HepG2 (cell line): ENCODE measurements around the gene RINL.

ENCODE experiments used
- ASH2L ChIP-seq: fragments of 300-600, 200-600 bp; sonication (generic); IDR thresholded peaks from 2 replicates; pipeline ENCODE4 v1.7.0; 2017; ENCODE audit warnings: low read depth, mild to moderate bottlenecking, moderate library complexity, mixed read lengths, low read length; ENCODE audit not compliant: insufficient read length
- CREBL2 ChIP-seq: sonication (generic); formaldehyde crosslinking; IDR thresholded peaks from 2 replicates; pipeline ENCODE4 v1.8.1; 2023; ENCODE audit warnings: missing genetic modification reagents, mild to moderate bottlenecking, borderline replicate concordance
- EP300 ChIP-seq, 3 experiments: sonication (generic) in 1 of 3; formaldehyde crosslinking in 1 of 3; IDR thresholded peaks; 2 replicates each; pipeline versions ENCODE4 v1.5.1 to v1.6.1; 2011 to 2020; ENCODE audit warnings: low read depth in 2 of 3, low read length in 2 of 3, borderline replicate concordance in 1 of 3, improper control_type of control experiment in 1 of 3, mild to moderate bottlenecking in 1 of 3, missing genetic modification reagents in 1 of 3, moderate library complexity in 1 of 3
- IRF1 ChIP-seq: sonication (generic); formaldehyde crosslinking; IDR thresholded peaks from 2 replicates; pipeline ENCODE4 v1.4.0; 2020; ENCODE audit warnings: low read depth, mild to moderate bottlenecking, missing genetic modification reagents
- KDM6A ChIP-seq: IDR thresholded peaks from 2 replicates; pipeline ENCODE4 v1.6.1; 2016; ENCODE audit warnings: low read depth
- NR2F2 ChIP-seq: IDR thresholded peaks from 2 replicates; pipeline ENCODE4 v1.6.1; 2012; ENCODE audit warnings: low read depth, inconsistent platforms, borderline replicate concordance
- ZNF513 ChIP-seq: sonication (generic); formaldehyde crosslinking; conservative IDR thresholded peaks from 2 replicates; pipeline ENCODE4 v1.5.0; 2020; ENCODE audit warnings: missing genetic modification reagents

GRCh38 chr19:38883286-38883685 is 5.2 kb upstream of the RINL start:
- TF ChIP-seq KDM6A (CRISPR knock-in tag) (no peak), ASH2L (no peak), IRF1 (no peak), NR2F2 (no peak), EP300 (IDR thresholded peaks at IDR 0.05; ENCODE audit: low read depth in 2 of 2, low read length in 2 of 2) (no peak), EP300 (CRISPR knock-in tag; IDR thresholded peaks at IDR 0.05; ENCODE audit: borderline replicate concordance) (no peak), CREBL2 (CRISPR knock-in tag) (no peak), ZNF513 (CRISPR knock-in tag) (no peak)
